ENCODE measurements around the gene GAL3ST1. TPM values are rescaled to one million over a fixed set of nuclear protein-coding genes. Genes with fewer than 3 reads are reported as not detected.

Gene GAL3ST1
- total and polyA plus RNA-seq, 2 of the 8 experiments (the other 6 are each of a cell fraction or from before 2014, with no cell fraction given) = 11.0 to 32.5 TPM

DNA sequence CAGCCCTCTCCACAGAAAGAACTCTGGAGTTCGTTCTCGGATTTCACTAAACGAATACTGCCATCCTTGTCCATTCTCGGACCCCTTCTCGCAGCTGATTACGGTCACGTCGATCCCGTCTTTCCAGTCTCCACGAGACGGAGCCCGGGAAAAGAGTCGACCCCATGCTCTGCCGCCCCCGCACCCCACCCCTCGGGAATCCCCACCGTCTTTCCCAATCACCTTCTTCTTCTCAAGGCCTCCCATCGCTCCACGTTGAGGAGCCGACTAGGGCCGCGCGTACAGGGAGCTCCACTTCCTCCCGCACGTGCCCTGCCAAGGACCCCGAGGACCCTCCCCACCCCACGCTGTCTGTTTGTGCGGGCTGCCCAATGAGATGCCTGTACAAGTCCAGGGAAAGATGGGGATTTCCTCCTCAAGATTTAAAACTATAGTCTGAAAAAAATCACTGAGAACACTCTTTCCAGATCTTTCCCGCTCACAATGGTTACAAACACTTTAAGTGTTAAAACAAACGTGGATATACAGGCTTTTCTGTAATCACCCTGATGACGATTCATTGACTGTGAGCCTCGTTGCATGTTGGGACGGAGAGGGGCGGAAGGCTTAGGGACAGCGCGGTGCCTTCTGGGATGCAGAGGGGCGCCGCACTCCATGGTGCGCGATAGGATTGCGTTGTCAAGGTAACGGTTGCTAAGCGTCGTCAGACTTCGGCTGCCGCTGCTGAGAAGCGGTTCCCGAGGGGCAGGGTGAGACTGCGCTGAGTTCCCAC is 17.3 kb upstream of the GAL3ST1 start, which contains the start of gene PES1 (continued):
- TF ChIP-seq CBX5 (IDR thresholded peaks at IDR 0.05; ENCODE audit: low read depth, low read length) (no peak), FOSL1 (IDR thresholded peaks at IDR 0.05; ENCODE audit: insufficient read depth, low read depth, low read length) (no peak), TAF1 (IDR thresholded peaks at IDR 0.05; ENCODE audit: low read depth, low read length) (peak; percentile 77), CREB1 (IDR thresholded peaks at IDR 0.05) (peak; percentile 96), EZH2 (IDR thresholded peaks at IDR 0.05; ENCODE audit: low read depth, low read length, severe bottlenecking) (no peak), RBBP5 (IDR thresholded peaks at IDR 0.05; ENCODE audit: borderline replicate concordance, low read depth, low read length) (no peak), NANOG (IDR thresholded peaks at IDR 0.05; ENCODE audit: insufficient read depth, low read depth, low read length, poor library complexity, severe bottlenecking) (no peak), POU5F1 (IDR thresholded peaks at IDR 0.05; ENCODE audit: low read depth, low read length) (no peak), SUZ12 (IDR thresholded peaks at IDR 0.05; ENCODE audit: low read length) (no peak), MAFK (IDR thresholded peaks at IDR 0.05; ENCODE audit: low read depth, low read length) (no peak), RNF2 (IDR thresholded peaks at IDR 0.05; ENCODE audit: borderline replicate concordance, low read depth, low read length, missing control alignments, poor library complexity, severe bottlenecking) (no peak), MAX (IDR thresholded peaks at IDR 0.05) (peak; percentile 97), KDM5A (IDR thresholded peaks at IDR 0.05; ENCODE audit: low read length) (no peak), KDM1A (IDR thresholded peaks at IDR 0.05; ENCODE audit: borderline replicate concordance, low read length) (no peak), SP1 (IDR thresholded peaks at IDR 0.05; ENCODE audit: low read depth, low read length) (no peak), ASH2L (IDR thresholded peaks at IDR 0.05; ENCODE audit: low read length) (no peak), TCF12 (IDR thresholded peaks at IDR 0.05; ENCODE audit: low read depth, low read length) (0 out of 2 replicates have a peak, but pooled peaks have one; percentile 19), NRF1 (IDR thresholded peaks at IDR 0.05; ENCODE audit: low read depth, low read length) (no peak), BCL11A (IDR thresholded peaks at IDR 0.05; ENCODE audit: low read depth in 2 of 2, low read length in 2 of 2) (no peak), HDAC6 (IDR thresholded peaks at IDR 0.05; ENCODE audit: low read depth, low read length) (no peak), EP300 (IDR thresholded peaks at IDR 0.05; ENCODE audit: borderline replicate concordance in 1 of 2, low read depth in 2 of 2, low read length in 2 of 2) (no peak), RFX5 (IDR thresholded peaks at IDR 0.05; ENCODE audit: borderline replicate concordance, low read depth, low read length) (no peak), USF2 (IDR thresholded peaks at IDR 0.05; ENCODE audit: low read length) (peak; percentile 54; the same call in 1 of the 2 replicates)

All from H1 (cell line).